ENCODE measurements around the gene FXYD2. TPM values are rescaled to one million over a fixed set of nuclear protein-coding genes. Genes with fewer than 3 reads are reported as not detected.
A peak's percentile ranks its signal among the peaks of the same experiment; 100 is the strongest.

FXYD2 gene
- total and polyA plus RNA-seq, 2 of the 13 experiments (the other 11 are each of a cell fraction or from before 2014, with no cell fraction given): 45.9 to 106 TPM

DNA sequence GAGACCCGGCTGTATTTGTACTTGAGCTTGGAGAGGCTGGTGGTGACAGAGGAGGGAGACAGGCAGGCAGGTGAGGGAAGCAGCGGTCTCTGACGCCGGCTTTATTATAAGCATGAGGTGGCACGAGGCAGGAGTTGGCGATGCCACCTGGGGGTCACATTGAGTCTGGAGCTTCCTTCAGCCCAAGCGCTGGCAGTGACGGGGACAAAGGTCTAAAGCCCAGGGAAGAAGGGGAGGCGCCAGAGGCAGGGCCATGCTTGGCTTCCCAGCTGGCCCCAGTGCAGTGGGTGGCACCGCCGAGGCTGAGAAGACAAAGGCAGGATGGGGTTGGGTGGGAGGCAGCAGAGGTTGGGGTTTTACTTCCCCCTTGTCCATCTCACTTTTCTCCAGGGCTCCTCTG, 4.5 kb downstream of the FXYD2 start:
- Histone ChIP-seq H3K79me2 (ENCODE audit: insufficient read depth, low read length) (peaks cover 13% of the 10 kb centered on the region), H3K27me3 (ENCODE audit: control insufficient read depth in 1 of 2, insufficient read depth in 2 of 2, low read length in 2 of 2) (peaks cover 0 to 11% of the 10 kb centered on the region in 2 experiments; a peak in 1 of 5 replicates), H3K4me3 (replicated peaks in 1 of 3; ENCODE audit: insufficient read depth in 1 of 3, low read depth in 2 of 3, low read length in 3 of 3) (no peak overlapping the region), H4K20me1 (ENCODE audit: insufficient read depth, low read length) (no peaks in the 10 kb centered on the region), H3K9me3 (ENCODE audit: low read length) (no peaks in the 10 kb centered on the region), H3K4me1 (ENCODE audit: insufficient read depth, low read length) (peaks cover 87% of the 10 kb centered on the region), H3K9ac (ENCODE audit: insufficient read depth, low read depth, low read length) (no peak overlapping the region), H3K4me2 (ENCODE audit: low read depth, low read length) (no peak overlapping the region), H3K27ac (ENCODE audit: extremely low read length, insufficient read depth, low read length) (no peak overlapping the region), H2AFZ (ENCODE audit: low read length) (no peak overlapping the region), H3K36me3 (replicated peaks in 1 of 2; ENCODE audit: control insufficient read depth in 1 of 2, insufficient read depth in 2 of 2, low read length in 2 of 2) (no peaks in the 10 kb centered on the region)
- ATAC-seq (no peak), DNase-seq (ENCODE audit: low spot score) (no peak), FAIRE-seq (no peak)
- intact Hi-C loops (cut with micrococcal nuclease; ENCODE audit: unreplicated experiment) (no loop called here), in situ Hi-C loops (cut with HindIII; ENCODE audit: extremely low pct_ligation_motif_present, low pct_unique_long_range_greater_than_20kb) (loop anchor here (5.0 kb wide), 1 partner anchor 127 kb away; no protein-coding TSS in a partner anchor)
- ChIA-PET POLR2A (no interaction called here), CTCF (ENCODE audit: low intra/inter-chr PET ratio, low total read pairs) (interaction anchor here (2.9 kb wide), 1 partner anchor 127 kb away, joined by 19 read pairs; no protein-coding TSS in a partner anchor)
- no peak for TF ChIP-seq ZNF570 (CRISPR knock-in tag; IDR thresholded peaks at IDR 0.05; ENCODE audit: borderline replicate concordance)
- peak; percentile 88 for TF ChIP-seq HNRNPL (IDR thresholded peaks at IDR 0.05; ENCODE audit: low read depth, low read length)
- TF ChIP-seq TBX2 (CRISPR knock-in tag; IDR thresholded peaks at IDR 0.05; ENCODE audit: borderline replicate concordance): no peak
- BruUV-seq (replicated peaks): no TSS peak
- 72% methylated on average over 9 of the region's 11 CpGs for WGBS (ENCODE audit: low lambda C conversion rate)

GRCh38 chr11:117819096-117820040, 5.2 kb downstream of the FXYD2 start:
- CTCF ChIA-PET (ENCODE audit: low intra/inter-chr PET ratio, low total read pairs): interaction anchor here (1.1 to 3.9 kb wide), 5 partner anchors 11 to 376 kb away, joined by 3 to 42 read pairs (median 3); no protein-coding TSS in a partner anchor
- TF ChIP-seq RORA (CRISPR knock-in tag; IDR thresholded peaks at IDR 0.05) (no peak), ARNT (IDR thresholded peaks at IDR 0.05) (no peak), ZNF550 (CRISPR knock-in tag; IDR thresholded peaks at IDR 0.05; ENCODE audit: borderline replicate concordance) (no peak), ZNF687 (CRISPR knock-in tag; IDR thresholded peaks at IDR 0.05) (peak; percentile 33), ZNF180 (CRISPR knock-in tag; IDR thresholded peaks at IDR 0.05; ENCODE audit: borderline replicate concordance, low read depth) (no peak), ZMYM4 (CRISPR knock-in tag; IDR thresholded peaks at IDR 0.05) (no peak), MAFF (IDR thresholded peaks at IDR 0.05; ENCODE audit: low read depth, low read length) (no peak), ZNF713 (CRISPR knock-in tag; IDR thresholded peaks at IDR 0.05) (no peak), RBM22 (optimal IDR thresholded peaks at IDR 0.05; ENCODE audit: low read length) (peak; percentile 48), ZNF441 (CRISPR knock-in tag; IDR thresholded peaks at IDR 0.05; ENCODE audit: borderline replicate concordance) (no peak)

More at GRCh38 chr11:117819096-117820040, 5.2 kb downstream of the FXYD2 start:
- no peak overlapping the region for H3K4me2 ChIP-seq (ENCODE audit: low read depth, low read length)
- FAIRE-seq: peak; percentile 81
- peaks cover 3% of the 10 kb centered on the region; the same call in 1 of the 2 replicates for H4K20me1 ChIP-seq (ENCODE audit: insufficient read depth, low read length)
- intact Hi-C loops (cut with micrococcal nuclease; ENCODE audit: unreplicated experiment): loop anchor here (1.0 kb wide), 2 partner anchors 128 to 234 kb away; no protein-coding TSS in a partner anchor
- no peak overlapping the region for H3K4me3 ChIP-seq (replicated peaks in 1 of 3; ENCODE audit: insufficient read depth in 1 of 3, low read depth in 2 of 3, low read length in 3 of 3)
- peak; percentile 21 for ATAC-seq
- peaks cover 0 to 11% of the 10 kb centered on the region in 2 experiments; a peak in 1 of 5 replicates for H3K27me3 ChIP-seq (ENCODE audit: control insufficient read depth in 1 of 2, insufficient read depth in 2 of 2, low read length in 2 of 2)
- POLR2A ChIA-PET: no interaction called here
- no TSS peak for BruUV-seq (replicated peaks)
- peaks cover 13% of the 10 kb centered on the region for H3K79me2 ChIP-seq (ENCODE audit: insufficient read depth, low read length)
- no peak overlapping the region for H3K9ac ChIP-seq (ENCODE audit: insufficient read depth, low read depth, low read length)
- WGBS (ENCODE audit: low lambda C conversion rate): 31% methylated on average over 4 of the region's 10 CpGs
- peak; percentile 61 for DNase-seq (ENCODE audit: low spot score)
- H3K27ac ChIP-seq (ENCODE audit: extremely low read length, insufficient read depth, low read length): no peak overlapping the region
- H3K36me3 ChIP-seq (replicated peaks in 1 of 2; ENCODE audit: control insufficient read depth in 1 of 2, insufficient read depth in 2 of 2, low read length in 2 of 2): no peaks in the 10 kb centered on the region
- H2AFZ ChIP-seq (ENCODE audit: low read length): no peak overlapping the region
- H3K4me1 ChIP-seq (ENCODE audit: insufficient read depth, low read length): peaks cover 87% of the 10 kb centered on the region
- H3K9me3 ChIP-seq (ENCODE audit: low read length): no peaks in the 10 kb centered on the region
- in situ Hi-C loops (cut with HindIII; ENCODE audit: extremely low pct_ligation_motif_present, low pct_unique_long_range_greater_than_20kb): loop anchor here (5.0 kb wide), 1 partner anchor 128 kb away; no protein-coding TSS in a partner anchor

All from HepG2 (cell line).